Osteoblast (primary cell): ENCODE measurements around the gene TMEM167B. TPM values are rescaled to one million over a fixed set of nuclear protein-coding genes. Genes with fewer than 3 reads are reported as not detected.
"Not testable (repeated sequence)": the region's sequence is repeated elsewhere in the genome, so short reads cannot be mapped to it uniquely, and the experiment has no call there.

Source experiments
- DNase-seq: peaks from one replicate; pipeline ENCODE4 v3.0.0; 2011; ENCODE audit warnings: low spot score, mixed read lengths; ENCODE audit not compliant: insufficient read length; ENCODE audit errors: missing footprints
- H2AFZ ChIP-seq: 2 replicates; pipeline ENCODE4 v1.6.0; 2011; ENCODE audit warnings: mild to moderate bottlenecking, low read length
- H3K27ac ChIP-seq: 2 replicates; pipeline ENCODE4 v1.5.1; 2011; ENCODE audit warnings: mild to moderate bottlenecking, low read depth, low read length, moderate library complexity
- H3K27me3 ChIP-seq: 2 replicates; pipeline ENCODE4 v1.6.0; 2012; ENCODE audit warnings: mild to moderate bottlenecking, control low read depth, inconsistent platforms, low read length, moderate library complexity; ENCODE audit not compliant: insufficient read depth
- H3K36me3 ChIP-seq: 2 replicates; pipeline ENCODE4 v1.5.1; 2011; ENCODE audit warnings: mild to moderate bottlenecking, low read length, control low read depth, moderate library complexity; ENCODE audit not compliant: insufficient read depth
- H3K4me1 ChIP-seq: 2 replicates; pipeline ENCODE4 v1.5.1; 2011; ENCODE audit warnings: mild to moderate bottlenecking, low read length, control low read depth, moderate library complexity; ENCODE audit not compliant: insufficient read depth
- H3K4me2 ChIP-seq: 2 replicates; pipeline ENCODE4 v1.6.0; 2011; ENCODE audit warnings: mild to moderate bottlenecking, low read length; ENCODE audit not compliant: insufficient read depth
- H3K4me3 ChIP-seq: fragments of 200-600 bp; sonication (generic); 3 replicates; pipeline ENCODE4 v1.5.1; 2012; ENCODE audit warnings: mild to moderate bottlenecking, low read length, inconsistent platforms; ENCODE audit not compliant: insufficient read depth
- H3K79me2 ChIP-seq: 2 replicates; pipeline ENCODE4 v1.6.0; 2012; ENCODE audit warnings: mild to moderate bottlenecking, low read length, control low read depth, inconsistent platforms; ENCODE audit not compliant: insufficient read depth
- H3K9me3 ChIP-seq: 2 replicates; pipeline ENCODE4 v1.5.1; 2011; ENCODE audit warnings: low read depth, low read length, control low read depth
- H4K20me1 ChIP-seq: 2 replicates; pipeline ENCODE4 v1.6.0; 2012; ENCODE audit warnings: mild to moderate bottlenecking, low read length, control low read depth; ENCODE audit not compliant: insufficient read depth
- CTCF ChIP-seq: IDR thresholded peaks from 2 replicates; pipeline ENCODE4 v1.5.1; 2011; ENCODE audit warnings: mild to moderate bottlenecking, low read depth, low read length, moderate library complexity; ENCODE audit errors: extremely low read depth
- total RNA-seq: library from RNA; depleted of rRNA; stranded (reverse); fragments of >200 nt; gene quantifications from 2 replicates; pipeline ENCODE4 v1.2.3, GENCODE V29; 2012

Gene TMEM167B
- total RNA-seq, 1 donor = 24.6 TPM

DNA sequence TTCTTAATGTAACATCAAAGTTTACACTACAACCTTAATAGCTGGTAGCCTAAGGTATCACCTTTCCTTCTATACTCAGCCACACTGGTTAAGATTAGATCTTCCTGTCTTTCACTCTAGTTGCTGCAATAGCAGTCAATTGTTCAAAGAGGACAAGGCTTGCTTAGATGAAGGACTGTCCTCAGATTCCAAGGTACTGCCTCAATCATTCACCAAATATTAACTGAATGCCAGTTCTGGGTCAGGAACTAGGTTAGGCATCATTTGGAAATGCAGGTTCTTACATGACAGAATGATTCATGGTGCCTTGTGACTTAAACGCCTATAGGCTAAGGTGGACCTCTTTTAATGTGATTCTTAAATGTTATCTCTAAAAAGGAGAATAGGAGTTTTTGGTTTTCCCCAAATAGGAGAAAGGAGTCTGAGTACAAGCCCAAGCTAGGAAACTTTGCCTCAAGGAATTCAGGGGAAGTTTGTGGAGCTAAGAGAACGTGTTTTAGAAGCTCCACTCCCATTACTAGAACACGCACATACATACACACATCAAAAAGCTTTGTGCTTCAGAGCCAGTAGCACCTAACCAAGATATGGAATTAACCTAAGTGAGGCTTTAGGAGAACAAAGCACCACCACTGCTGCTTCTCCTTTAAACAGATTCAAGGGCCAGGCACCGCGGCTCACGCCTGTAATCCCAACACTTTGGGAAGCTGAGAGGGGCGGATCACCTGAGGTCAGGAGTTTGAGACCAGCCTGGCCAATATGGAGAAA is 40.2 kb upstream of the TMEM167B start:
- Histone ChIP-seq H2AFZ (no peak overlapping the region), H3K27me3 (no peaks in the 10 kb centered on the region), H3K4me3 (no peak overlapping the region), H4K20me1 (no peaks in the 10 kb centered on the region), H3K9me3 (no peaks in the 10 kb centered on the region), H3K4me1 (no peaks in the 10 kb centered on the region), H3K36me3 (no peaks in the 10 kb centered on the region), H3K4me2 (no peak overlapping the region), H3K27ac (no peak overlapping the region), H3K79me2 (no peaks in the 10 kb centered on the region)
- DNase-seq = no peak
- no peak for TF ChIP-seq CTCF

- H3K4me1 ChIP-seq, H3K4me3 ChIP-seq, H3K27me3 ChIP-seq, H3K4me2 ChIP-seq, H3K27ac ChIP-seq, H4K20me1 ChIP-seq, H3K79me2 ChIP-seq, DNase-seq, H2AFZ ChIP-seq, H3K9me3 ChIP-seq, H3K36me3 ChIP-seq: not testable (repeated sequence)
These were observed 38.4 kb upstream of the TMEM167B start for GRCh38 chr1:109052145-109052544.

GRCh38 chr1:109056064-109056463 is 34.5 kb upstream of the TMEM167B start:
- no peaks in the 10 kb centered on the region for H3K4me1 ChIP-seq
- H3K27ac ChIP-seq = no peak overlapping the region
- H3K4me3 ChIP-seq = no peak overlapping the region
- no peaks in the 10 kb centered on the region for H3K27me3 ChIP-seq
- peaks cover under 1% of the 10 kb centered on the region for H4K20me1 ChIP-seq
- H3K9me3 ChIP-seq = no peaks in the 10 kb centered on the region
- no peak for DNase-seq
- no peaks in the 10 kb centered on the region for H3K79me2 ChIP-seq
- H3K4me2 ChIP-seq = no peak overlapping the region
- TF ChIP-seq CTCF = no peak
- H3K36me3 ChIP-seq = no peaks in the 10 kb centered on the region
- H2AFZ ChIP-seq = no peak overlapping the region

GRCh38 chr1:109059026-109059425 is 31.5 kb upstream of the TMEM167B start:
- H3K4me2 ChIP-seq = no peak overlapping the region
- H3K36me3 ChIP-seq = peaks cover 13% of the 10 kb centered on the region
- TF ChIP-seq CTCF = no peak
- H3K4me1 ChIP-seq = no peaks in the 10 kb centered on the region
- H3K79me2 ChIP-seq = no peaks in the 10 kb centered on the region
- no peaks in the 10 kb centered on the region for H3K9me3 ChIP-seq
- H4K20me1 ChIP-seq = peaks cover 2% of the 10 kb centered on the region
- H2AFZ ChIP-seq = no peak overlapping the region
- H3K27ac ChIP-seq = no peak overlapping the region
- DNase-seq = no peak
- H3K27me3 ChIP-seq = no peaks in the 10 kb centered on the region
- no peak overlapping the region for H3K4me3 ChIP-seq
